ENCODE results near the gene LMF1. TPM values are rescaled to one million over a fixed set of nuclear protein-coding genes. Genes with fewer than 3 reads are reported as not detected.

LMF1 gene
- total and polyA plus RNA-seq, 2 of the 13 experiments (the other 11 are each of a cell fraction or from before 2014, with no cell fraction given) = 6.8 to 8.5 TPM

GRCh38 chr16:970386-970765 is 408 bp downstream of the LMF1 start (continued):
- TF ChIP-seq PCBP1 (IDR thresholded peaks at IDR 0.05; ENCODE audit: borderline replicate concordance, low read depth, low read length) = no peak
- no peak; the same call in 1 of the 2 replicates for TF ChIP-seq ZNF687 (CRISPR knock-in tag; IDR thresholded peaks at IDR 0.05)
- TF ChIP-seq TRIM24 (CRISPR knock-in tag; IDR thresholded peaks at IDR 0.05) = 0 out of 2 replicates have a peak, but pooled peaks have one; percentile 35
- no peak for TF ChIP-seq ONECUT2 (CRISPR knock-in tag; IDR thresholded peaks at IDR 0.05)
- TF ChIP-seq ZNF747 (CRISPR knock-in tag; IDR thresholded peaks at IDR 0.05; ENCODE audit: borderline replicate concordance) = no peak; the same call in 1 of the 2 replicates
- no peak for TF ChIP-seq ZNF354B (CRISPR knock-in tag; IDR thresholded peaks at IDR 0.05)
- no peak for TF ChIP-seq SRSF9 (IDR thresholded peaks at IDR 0.05; ENCODE audit: borderline replicate concordance, insufficient read depth, low read depth, low read length, poor library complexity, severe bottlenecking)
- TF ChIP-seq TGIF2 (CRISPR knock-in tag; IDR thresholded peaks at IDR 0.05) = no peak
- TF ChIP-seq ARID4A (CRISPR knock-in tag; IDR thresholded peaks at IDR 0.05; ENCODE audit: borderline replicate concordance) = no peak; the same call in 1 of the 2 replicates
- TF ChIP-seq FOXP1 (IDR thresholded peaks at IDR 0.05) = no peak
- TF ChIP-seq FOXP1 (CRISPR knock-in tag; IDR thresholded peaks at IDR 0.05) = no peak
- no peak for TF ChIP-seq ZNF207 (IDR thresholded peaks at IDR 0.05; ENCODE audit: borderline replicate concordance)
- no peak for TF ChIP-seq GLMP (CRISPR knock-in tag; IDR thresholded peaks at IDR 0.05; ENCODE audit: borderline replicate concordance)
- no peak; the same call in 1 of the 2 replicates for TF ChIP-seq TMF1 (CRISPR knock-in tag; IDR thresholded peaks at IDR 0.05; ENCODE audit: low read depth)
- TF ChIP-seq ATF5 (CRISPR knock-in tag; IDR thresholded peaks at IDR 0.05; ENCODE audit: low read depth) = no peak
- TF ChIP-seq E2F1 (CRISPR knock-in tag; IDR thresholded peaks at IDR 0.05) = no peak
- TF ChIP-seq CREB3 (CRISPR knock-in tag; IDR thresholded peaks at IDR 0.05) = no peak
- no peak for TF ChIP-seq ZFAT (CRISPR knock-in tag; conservative IDR thresholded peaks at IDR 0.05)

Measured in HepG2 (cell line).